Omental fat pad (tissue), 4 donors: ENCODE data around the gene CFAP300. TPM values are rescaled to one million over a fixed set of nuclear protein-coding genes. Genes with fewer than 3 reads are reported as not detected.

Source experiments
- ATAC-seq: fragments of 150-250 bp; one replicate; pipeline ENCODE4 v1.9.1; 2016; ENCODE audit warnings: mild to moderate bottlenecking, moderate library complexity; ENCODE audit not compliant: low FRiP score
- DNase-seq: peaks from one replicate; pipeline ENCODE4 v3.0.0-alpha.2; 2019; ENCODE audit warnings: low spot score
- small RNA-seq: library from RNA; depleted of rRNA; stranded (forward); fragments of <200 nt; gene quantifications from one replicate; pipeline ENCODE3, GENCODE V24; 2016
- total RNA-seq, 4 donors: library from RNA; depleted of rRNA; stranded (reverse); fragments of >200 nt; gene quantifications; one replicate each; pipeline ENCODE4 v1.1.0, GENCODE V29; 2016
- TF ChIP-seq, protein P1 (sequence below), 3 donors: fragments of 450-650 bp; IDR thresholded peaks; one replicate each; pipeline ENCODE4 v1.5.1; 2016 to 2017; ENCODE audit warnings: antibody characterized with exemption in 3 of 3, mild to moderate bottlenecking in 3 of 3, moderate library complexity in 2 of 3

The CFAP300 gene
- total RNA-seq, 4 donors from 2014 or later: 1.0 to 3.2 (median 1.2) TPM

GRCh38 chr11:102120437-102120973 is 73.3 kb downstream of the CFAP300 start:
- no peak for ATAC-seq
- TF ChIP-seq, protein P1, sequence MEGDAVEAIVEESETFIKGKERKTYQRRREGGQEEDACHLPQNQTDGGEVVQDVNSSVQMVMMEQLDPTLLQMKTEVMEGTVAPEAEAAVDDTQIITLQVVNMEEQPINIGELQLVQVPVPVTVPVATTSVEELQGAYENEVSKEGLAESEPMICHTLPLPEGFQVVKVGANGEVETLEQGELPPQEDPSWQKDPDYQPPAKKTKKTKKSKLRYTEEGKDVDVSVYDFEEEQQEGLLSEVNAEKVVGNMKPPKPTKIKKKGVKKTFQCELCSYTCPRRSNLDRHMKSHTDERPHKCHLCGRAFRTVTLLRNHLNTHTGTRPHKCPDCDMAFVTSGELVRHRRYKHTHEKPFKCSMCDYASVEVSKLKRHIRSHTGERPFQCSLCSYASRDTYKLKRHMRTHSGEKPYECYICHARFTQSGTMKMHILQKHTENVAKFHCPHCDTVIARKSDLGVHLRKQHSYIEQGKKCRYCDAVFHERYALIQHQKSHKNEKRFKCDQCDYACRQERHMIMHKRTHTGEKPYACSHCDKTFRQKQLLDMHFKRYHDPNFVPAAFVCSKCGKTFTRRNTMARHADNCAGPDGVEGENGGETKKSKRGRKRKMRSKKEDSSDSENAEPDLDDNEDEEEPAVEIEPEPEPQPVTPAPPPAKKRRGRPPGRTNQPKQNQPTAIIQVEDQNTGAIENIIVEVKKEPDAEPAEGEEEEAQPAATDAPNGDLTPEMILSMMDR (IDR thresholded peaks at IDR 0.05): no peak
- no peak for DNase-seq

- ATAC-seq (no peak), DNase-seq (no peak)
- TF ChIP-seq, protein P1 (IDR thresholded peaks at IDR 0.05): no peak
Observed at GRCh38 chr11:102121329-102121728, 74.1 kb downstream of the CFAP300 start.

Small RNAs within 50 kb of the gene (small RNA-seq; reads per million reads assigned to genes)
- gene RNA5SP535: not detected

Other genes starting within 250 kb of the CFAP300 start
- 1 to 10 TPM; 2.0 to 9.5 (median 7.0) TPM for gene CEP126, start 132.4 kb upstream of the CFAP300 start, total RNA-seq
- gene ANGPTL5, start 130.9 kb upstream of the CFAP300 start, total RNA-seq: 1 to 10 TPM in 1 of 4 donors, under 1 TPM in 2, not detected in 1; 0.37 to 3.2 (median 0.56) TPM
- gene YAP1, start 63.0 kb downstream of the CFAP300 start, total RNA-seq: 100 to 1,000 TPM; 102 to 152 (median 130) TPM